Activated CD4-positive, alpha-beta T cell treated with anti-CD3 and anti-CD28 coated beads, Interleukin-2, amount 50 U/mL, for 4 hours (primary cell): ENCODE measurements around the gene TCERG1.

ENCODE experiments used
- DNase-seq, 2 experiments: peaks; one replicate each; pipeline ENCODE4 v3.0.0-alpha.2; 2020

TCERG1 gene

DNA sequence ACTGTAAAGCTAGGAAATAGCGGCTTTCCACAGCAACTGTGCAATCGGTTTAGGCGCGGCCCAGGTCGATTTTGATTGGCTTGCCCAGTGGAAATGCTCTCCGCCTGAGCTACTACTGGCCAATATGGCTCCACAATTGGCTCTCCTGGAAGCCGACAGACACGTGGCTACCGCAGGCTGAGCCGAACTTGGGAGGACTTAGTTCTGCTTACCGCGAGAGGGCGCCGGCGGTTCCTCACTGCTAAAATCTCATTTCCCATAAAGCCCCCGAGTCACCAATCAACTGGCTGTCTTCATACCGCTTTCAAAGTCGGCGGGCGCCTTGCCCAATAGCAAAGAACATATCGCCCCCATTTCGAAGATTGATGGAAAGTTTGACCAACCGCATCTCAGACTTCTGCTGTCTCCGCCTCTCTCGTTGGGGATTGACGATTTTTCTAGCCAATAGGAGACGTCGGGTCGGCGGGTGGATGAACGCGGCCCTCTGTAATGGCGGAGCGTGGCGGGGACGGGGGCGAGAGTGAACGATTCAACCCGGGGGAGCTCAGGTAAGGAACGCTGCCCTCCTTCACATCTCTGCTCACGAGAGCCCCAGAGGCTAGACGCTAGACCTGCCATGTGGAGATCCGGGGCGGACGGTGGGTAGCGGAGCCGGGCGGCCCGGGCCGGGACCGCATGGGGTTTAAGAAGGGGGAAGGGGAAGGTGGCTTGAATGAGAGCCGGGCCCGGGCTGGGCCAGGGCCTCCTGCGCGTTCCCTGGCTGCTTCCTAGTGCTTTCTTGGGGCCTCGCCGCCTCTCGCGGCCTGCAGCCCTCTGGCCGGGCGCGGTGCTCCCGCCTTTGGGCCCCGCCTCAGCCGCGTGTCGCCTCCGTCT, at the start of gene TCERG1:
Gene TCERG1, plus strand, starts transcription at position 473 of the 873 bp plus-strand sequence. Its CDS starts 17 bp downstream, at position 490.
- DNase-seq, result peak; percentile 97 to 98

GRCh38 chr5:146398826-146399225, 48.3 kb upstream of the TCERG1 start:
- no peak for DNase-seq

DNA sequence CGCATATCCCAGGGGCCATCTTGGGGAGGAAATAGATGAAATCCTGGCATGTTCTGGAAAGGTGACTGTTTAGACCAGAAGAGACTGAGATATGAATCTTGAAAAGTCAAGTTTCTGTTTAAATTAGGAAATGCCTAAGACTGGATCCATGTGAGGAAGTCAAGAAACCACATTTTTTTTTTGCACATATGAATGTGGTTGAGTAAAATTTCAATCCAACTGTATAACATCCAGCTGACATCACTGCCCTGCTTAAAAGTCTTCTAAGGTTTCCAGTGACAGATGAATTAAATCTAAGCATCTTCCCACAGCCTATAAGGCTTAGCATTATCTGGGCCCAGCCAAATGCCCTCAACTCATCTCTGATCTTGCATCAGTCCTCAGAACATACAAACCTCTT, 47.7 kb upstream of the TCERG1 start:
- no peak for DNase-seq

DNA sequence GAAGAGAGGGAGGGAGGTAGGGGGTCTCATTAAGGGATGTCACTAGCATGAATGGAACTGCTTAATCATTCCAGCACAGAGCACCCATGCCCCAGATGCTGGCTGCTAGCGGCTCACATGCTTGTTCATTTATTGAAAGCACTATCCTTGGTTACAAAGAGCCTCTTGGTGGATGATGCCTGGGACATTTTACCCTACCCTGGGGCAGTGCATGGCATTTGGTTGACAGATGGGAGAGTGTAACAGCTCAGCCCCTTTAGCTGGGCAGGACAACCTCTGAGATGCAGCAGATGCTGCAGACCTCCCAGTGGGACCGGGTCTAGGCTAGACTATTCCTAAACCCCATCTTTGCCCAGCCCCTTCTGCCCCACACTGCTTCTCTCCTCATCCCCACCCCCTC, 46.9 kb upstream of the TCERG1 start:
- no peak for DNase-seq

DNA sequence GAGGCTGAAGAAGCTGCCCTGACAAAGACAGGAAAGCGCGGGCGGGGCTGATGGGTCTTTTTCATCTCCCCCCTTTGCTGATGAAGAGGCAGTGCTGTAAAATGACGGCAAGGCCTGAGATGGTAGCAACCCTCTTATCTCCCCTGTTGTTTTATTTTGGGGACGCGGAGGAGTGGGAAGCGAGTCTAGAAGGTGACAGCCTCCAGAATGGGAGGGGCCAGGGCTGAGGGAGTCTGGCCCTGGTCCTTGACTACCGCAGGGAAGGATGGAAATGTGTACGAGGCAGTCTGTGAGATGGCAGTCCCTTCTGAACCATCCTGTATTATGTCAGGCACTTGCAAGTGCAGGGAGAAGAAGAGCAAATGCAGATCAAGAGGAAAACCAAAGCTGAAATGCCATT, 46.1 kb upstream of the TCERG1 start:
- no peak for DNase-seq

- no peak for DNase-seq
These were observed 44.2 kb upstream of the TCERG1 start for GRCh38 chr5:146402949-146403348.

DNA sequence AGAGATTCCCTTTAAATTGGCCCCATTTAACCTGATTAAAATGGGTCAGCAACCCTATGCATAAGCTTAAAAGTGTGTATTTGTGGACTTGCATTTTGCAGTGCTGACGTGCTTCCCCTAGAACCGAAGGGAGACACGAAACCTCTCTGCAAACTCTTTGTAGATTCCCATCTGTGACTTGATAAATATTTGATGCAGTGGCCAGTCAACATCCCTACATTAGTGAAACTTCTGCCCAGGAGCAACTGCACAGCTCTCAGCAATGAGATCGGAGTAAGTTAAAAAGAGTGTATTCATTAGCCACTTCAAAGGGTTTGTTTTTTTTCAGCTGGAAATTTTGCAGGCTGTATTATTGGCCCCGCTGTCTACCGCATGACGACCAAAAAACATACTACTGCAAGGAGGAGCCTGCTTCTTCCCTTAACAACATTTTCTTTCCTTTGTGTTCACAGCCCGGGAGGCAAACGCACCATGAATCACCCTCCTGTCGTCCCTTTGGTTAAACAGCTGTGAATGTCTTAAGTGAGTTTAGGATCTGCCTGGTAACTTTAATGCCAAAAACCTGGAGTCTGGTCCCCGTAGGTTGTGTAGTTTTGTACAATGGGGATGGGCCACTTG, 38.0 kb upstream of the TCERG1 start:
- no peak for DNase-seq

- no peak for DNase-seq
These were observed 36.9 kb upstream of the TCERG1 start for GRCh38 chr5:146410272-146410671.

DNA sequence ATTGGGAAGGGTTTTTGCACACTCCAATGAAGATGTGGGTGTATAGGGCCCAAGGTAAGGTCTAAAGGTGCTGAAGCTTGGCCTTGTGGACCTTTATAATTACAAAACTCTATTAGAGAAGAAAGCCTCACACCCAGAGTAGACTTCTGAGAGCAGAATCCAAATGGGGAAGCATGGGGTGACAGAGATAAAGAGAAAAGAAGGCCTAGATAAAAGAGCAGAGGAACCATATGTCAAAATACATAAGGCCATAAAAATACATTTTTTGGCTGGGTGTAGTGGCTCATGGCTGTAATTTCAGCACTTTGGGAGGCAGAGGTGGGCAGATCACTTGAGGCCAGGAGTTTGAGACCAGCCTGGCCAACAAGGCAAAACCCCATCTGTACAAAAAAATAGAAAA, 27.4 kb upstream of the TCERG1 start:
- no peak for DNase-seq

DNA sequence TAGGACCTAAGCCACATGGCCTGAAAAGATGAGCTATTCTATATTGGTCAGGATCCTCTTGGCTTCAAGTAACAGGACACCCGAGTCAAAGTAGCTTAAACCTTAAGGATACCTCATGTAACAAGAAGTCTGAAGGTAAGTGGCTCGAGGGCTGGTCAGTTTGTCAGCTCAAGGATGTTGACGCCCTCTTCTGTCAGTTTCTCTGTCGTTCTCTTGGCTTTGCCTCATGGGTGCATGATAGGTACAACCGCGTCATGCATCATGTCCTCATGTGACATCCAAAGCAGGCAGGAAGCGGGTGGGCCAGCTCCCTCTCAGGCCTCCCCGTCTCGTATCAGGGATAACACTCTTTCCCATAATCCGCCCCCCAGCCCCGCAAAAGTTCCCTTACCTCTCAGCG, 22.1 kb upstream of the TCERG1 start:
- no peak for DNase-seq

- no peak for DNase-seq
These were observed 20.8 kb upstream of the TCERG1 start for GRCh38 chr5:146426305-146426704.

- DNase-seq, result no peak
These were observed 20.1 kb upstream of the TCERG1 start for GRCh38 chr5:146426853-146427618.

- no peak for DNase-seq
These were observed 19.5 kb upstream of the TCERG1 start for GRCh38 chr5:146427619-146427997.

- no peak for DNase-seq
These were observed 18.5 kb upstream of the TCERG1 start for GRCh38 chr5:146428658-146429057.

DNA sequence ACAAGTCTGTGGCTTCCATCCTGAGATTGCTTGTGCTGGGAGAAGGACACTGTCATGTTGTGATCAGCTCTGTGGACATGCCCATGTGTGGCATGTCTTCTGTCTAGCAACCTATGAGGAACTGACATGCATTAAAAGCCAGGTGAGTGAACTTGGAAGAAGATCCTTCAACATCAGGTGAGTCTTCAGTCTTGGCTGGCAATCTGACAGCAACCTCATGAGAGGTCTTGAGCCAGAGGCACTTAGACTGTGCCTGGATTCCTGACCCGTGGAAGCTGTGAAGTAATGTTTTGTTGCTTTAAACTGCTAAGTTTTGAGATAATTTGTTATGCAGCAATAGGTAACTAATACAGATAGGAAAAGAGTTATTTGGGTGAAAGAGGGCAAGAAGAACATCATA, 6.8 kb upstream of the TCERG1 start:
- DNase-seq, result no peak

DNA sequence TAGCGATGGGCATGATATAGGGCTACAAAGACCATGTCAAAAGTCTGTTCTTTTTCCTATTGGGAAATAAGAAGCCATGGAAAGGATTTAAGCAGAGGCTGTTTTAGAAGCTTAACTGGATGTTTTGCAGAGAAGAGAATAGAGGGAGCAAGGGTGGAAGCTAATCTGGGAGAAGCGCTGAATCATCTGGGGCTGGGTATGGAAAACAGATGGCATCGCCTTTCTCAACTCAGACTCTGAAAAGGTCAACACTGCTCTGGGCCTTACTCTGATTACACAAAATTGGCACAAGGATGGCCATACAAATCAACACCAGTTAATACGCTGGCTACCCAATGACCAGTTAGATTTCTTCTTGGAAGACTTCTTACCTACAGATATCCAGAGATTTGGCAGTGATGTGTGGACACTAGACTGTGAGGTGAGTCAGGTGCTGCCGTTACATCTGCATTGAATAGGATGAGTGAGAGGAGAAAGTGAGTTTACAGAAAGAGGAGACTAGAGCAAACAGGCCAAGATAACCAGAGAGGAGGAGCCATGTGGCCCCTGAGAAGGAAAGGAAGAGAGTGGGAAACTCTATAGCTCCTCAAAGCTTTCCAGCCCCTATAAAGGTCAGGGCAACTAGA, 6.2 kb upstream of the TCERG1 start:
- DNase-seq, result no peak

- DNase-seq, result no peak
These were observed 5.2 kb upstream of the TCERG1 start for GRCh38 chr5:146441896-146442295.

DNA sequence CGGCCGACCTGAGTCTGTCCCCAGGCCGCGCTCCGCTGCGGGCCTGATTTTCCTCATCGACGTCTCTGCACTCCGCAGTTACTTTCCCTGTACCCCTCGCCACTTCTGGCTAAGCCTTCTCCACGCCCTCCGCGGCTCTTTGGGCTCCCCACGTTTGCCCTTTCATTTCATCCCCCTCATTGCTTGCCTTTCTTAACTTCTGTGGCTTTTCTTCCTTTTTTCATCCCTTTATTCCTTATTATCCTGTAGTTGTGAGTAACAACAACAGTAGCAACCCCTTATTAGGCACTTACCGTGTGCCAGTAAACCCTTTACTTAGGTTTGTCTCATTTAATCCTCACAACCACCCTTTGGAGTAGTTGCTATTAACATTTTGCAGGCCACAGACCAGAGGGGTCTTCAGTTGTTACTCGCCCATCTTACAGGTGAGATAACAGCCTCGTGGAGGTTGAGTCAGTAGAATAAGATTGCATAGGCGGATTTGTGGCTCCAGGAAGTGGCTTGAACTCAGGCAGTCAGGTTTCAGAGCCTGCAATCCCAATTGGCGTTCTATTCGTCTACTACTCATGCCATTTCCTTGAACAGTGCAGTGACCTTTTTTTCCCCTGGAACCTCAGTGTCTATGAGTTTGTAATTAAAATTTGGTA, 724 bp downstream of the TCERG1 start:
- peak; percentile 17 to 26 for DNase-seq

DNA sequence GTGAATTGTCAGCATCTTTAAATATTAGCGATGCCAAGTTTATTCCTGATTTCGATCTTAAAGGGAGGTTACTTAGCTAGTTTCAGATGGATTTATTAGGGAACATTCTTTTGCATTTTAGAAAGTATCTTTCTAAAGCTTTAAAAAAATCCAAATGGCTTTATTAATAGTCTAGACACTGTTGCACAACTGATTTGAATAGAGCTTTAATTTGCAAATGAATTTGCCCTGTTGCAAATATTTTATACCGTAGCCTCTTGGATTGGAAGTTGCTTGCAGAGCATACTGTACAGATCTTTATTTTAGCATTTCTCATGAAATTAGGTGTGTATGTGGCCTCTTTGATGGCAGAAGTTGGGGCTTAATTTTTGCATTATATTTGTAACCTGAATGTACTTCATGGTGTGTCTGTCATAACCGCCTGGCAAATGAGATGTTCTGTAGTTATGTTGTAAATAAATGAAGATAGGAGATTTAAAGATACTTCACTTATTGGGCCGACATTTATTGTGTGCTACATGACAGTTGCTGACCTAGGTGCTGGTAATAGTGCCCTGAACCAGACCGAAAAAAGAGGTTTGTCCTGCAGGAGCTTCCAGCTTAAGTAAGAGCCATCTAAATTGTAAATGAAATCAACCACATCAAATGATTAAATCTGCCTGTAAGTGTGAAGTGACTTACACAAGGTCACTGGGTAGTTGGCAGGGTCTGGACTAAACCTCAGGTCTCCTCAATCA, 1.8 kb downstream of the TCERG1 start:
- DNase-seq, result no peak

DNA sequence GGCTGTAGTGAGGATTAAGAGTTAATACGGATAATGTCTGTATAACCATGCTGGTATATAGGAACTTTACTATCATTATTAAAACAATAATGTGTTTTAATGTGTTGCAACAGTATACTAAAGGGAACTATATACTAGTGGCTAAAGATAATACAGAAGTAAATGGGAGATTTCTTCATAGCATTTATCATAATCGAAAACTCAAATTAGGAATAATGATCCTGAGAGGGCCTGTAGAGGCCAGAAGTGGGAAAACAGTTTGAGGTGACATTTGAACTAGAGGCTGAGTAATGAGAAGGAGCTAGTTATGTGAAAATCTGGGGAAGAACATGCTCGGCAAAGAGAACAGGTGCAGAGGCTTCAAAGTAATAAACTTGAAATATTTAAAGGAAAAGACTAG, 2.9 kb downstream of the TCERG1 start:
- DNase-seq, result no peak

DNA sequence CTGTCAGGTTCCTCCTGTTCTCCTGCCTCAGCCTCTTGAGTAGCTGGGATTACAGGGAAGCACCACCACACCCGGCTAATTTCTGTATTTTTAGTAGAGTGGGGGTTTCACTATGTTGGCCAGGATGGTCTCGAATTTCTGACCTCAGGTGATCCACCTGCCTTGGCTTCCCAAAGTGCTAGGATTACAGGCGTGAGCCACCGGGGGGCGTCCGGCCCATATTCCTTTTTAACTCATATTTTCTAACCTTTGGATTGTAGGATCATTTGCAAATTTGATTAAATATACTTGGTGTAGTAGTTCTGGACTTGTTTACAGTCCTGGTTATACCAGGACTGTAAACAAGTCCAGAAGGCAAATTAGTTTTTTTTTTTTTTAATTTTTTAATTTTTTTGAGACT, 4.3 kb downstream of the TCERG1 start:
- DNase-seq, result no peak

- DNase-seq, result no peak
These were observed 10.3 kb downstream of the TCERG1 start for GRCh38 chr5:146457431-146457830.
